A204.1 (cell line): Measurements from ENCODE around the gene TMEM242.
"Not testable (repeated sequence)": the region's sequence is repeated elsewhere in the genome, so short reads cannot be mapped to it uniquely, and the experiment has no call there.

Experiments used
- FAIRE-seq: peaks from 2 replicates; lab custom pipeline; 2012; peaks lifted over from hg19 to GRCh38; lab: Jason Lieb, UNC

Gene TMEM242

DNA sequence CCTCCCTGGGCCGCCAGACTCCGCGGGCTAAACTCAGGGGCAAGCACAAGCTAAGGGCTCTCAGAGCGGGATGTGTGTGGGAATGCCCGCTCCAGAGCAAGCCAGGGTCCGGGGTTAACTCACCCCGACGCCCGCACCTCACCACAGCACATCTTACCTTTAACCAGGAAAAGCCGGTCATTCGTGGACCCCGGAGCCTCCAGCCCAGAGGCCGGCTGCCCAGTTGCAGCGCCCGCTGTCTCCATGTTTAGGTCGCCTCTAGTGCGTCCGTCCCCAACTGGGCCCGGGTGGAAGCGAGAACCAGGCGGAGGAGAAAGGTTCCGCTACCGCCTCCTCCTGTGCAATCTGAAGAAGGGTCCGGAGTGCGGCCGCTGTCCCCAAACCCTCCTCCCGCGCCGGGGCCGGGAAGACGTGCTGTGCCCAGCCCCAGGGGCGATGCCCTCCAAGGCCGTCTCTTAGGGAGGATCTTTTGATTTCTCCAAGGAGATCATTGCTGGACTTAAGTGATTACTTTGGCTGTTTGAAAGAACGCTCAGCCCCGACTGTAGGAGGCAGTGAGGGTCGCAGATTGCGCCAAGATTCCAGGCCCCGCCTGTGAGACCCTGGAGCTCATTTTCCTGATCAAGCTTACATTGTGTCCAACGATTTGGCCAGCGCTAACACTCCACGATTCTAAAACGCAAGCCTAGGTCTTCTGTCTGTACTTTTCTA lies at the start of gene TMEM242:
TMEM242 (minus strand) TSS at position 265 of the 711 bp plus-strand sequence; CDS start at position 245, 20 bp downstream.
- no peak for FAIRE-seq

DNA sequence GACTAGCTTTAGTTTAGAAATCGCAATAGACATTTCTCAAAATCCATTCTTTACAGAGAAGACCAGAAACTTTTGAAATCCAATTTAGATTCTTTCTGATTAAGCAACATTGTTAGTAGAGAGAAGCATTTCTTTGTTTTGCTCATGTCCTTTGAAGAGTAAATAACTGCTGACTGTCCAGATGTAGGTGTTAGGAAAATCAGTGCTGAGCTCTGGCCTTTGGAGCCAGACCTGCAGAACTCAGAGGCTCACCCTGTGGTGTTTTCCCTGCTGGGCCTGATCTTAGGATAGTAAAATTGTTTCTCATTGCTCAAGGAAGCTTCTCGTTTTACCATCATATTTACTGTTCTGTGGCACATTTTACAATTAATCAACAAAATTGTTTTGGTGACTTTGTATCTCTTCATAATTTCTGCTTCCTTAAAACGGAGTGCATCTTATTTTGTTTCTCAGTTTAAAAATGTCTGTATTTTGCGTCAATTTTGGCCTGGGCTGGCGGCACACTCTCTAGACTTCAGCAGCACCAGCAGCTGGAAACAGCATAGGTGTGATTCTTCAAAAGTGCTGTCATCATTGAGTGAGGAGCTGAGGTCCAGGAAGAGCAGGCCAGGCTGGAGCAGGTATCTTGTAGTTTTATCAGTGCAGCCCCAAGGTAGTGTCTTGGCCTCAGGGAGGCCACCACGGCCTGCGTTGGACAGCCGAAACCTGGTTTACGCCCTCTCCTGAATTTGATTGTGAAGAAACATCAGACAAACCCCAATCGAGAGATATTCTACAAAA lies 49.4 kb upstream of the TMEM242 start:
- no peak for FAIRE-seq

DNA sequence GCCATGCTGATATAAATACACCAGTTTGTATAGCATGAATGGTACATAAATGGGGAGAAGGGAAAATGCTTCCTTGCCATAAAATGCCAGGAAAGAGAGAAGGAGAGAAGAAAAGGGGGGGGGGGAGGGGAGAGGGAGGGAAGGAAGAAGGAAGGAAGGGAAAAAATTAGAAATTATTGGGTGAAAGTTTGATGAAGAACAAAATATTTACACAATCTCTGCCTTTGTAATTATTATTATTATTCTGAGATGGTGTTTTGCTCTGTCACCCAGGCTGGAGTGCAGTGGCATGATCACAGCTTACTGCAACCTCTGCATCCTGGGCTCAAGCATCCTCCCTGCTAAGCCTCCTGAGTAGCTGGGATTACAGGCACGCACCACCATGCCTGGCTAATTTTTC lies 47.4 kb upstream of the TMEM242 start:
- FAIRE-seq = no peak

DNA sequence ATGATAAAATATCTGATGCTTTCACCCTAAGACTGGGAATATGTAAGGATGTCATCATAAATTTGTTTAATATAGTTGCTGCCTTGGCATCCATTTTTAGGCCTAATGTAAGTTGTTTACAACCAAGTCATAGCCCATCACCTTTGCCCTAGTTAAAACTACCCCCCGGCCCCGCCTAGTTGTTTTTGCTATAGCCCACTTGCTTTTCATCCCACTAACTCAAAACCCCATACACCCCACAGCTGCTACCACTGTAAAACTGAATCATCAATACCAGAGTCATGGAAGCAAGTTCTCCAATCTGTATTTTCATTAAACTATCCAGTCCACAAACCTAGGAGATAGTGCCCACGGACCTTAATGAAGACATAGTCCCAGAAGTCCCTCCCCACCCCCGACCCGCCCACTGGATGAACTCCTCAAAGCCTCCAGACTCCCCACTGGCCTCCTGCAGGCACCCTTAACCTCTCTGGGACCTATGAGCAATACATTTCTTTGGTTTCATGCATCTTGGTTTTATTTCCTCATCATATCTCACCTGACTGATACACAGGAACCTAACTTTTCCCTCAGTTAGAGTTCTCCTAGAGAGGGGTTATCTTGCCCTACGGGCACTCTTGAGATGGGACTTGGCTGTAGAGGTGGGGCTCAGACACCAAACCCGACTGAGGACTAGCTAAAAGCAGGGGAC lies 45.2 kb upstream of the TMEM242 start:
- FAIRE-seq = no peak

DNA sequence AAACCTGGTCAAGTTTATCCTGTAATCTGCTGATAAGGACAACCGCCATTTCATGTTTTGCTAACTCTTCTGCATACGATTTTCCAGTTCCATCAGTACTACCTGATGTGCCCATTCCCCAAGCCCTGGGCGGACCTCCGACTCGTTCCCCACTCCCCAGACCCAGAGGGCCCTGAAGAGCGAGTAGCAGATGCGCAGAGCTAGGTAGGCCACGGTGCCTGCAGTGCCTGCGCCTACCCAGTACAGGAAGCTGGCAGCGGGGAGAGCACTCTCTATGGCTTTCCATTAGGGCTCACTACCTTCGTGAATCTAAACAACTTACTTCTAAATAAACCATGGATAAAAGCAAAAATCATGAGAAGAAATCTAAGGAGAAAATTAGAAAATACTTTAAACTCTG lies 43.3 kb upstream of the TMEM242 start:
- no peak for FAIRE-seq

DNA sequence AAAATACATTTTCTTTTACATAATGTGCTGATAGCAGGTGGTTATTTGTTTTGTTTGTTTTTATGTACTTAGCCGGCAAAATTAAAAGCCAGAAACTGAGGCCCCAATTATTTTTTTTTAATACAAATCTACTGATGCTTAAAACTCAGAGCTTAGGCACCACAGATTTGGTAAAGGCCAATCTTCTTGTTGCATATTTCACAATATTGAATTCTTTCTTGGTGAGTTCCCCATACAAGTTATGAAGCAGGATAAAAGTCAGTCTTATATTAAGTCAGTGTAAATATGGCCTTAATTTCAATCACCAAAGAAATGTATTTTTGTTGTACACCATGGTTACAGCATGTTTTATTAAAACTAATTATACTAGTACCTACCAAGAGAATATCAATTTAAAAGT lies 41.4 kb upstream of the TMEM242 start:
- FAIRE-seq = no peak

DNA sequence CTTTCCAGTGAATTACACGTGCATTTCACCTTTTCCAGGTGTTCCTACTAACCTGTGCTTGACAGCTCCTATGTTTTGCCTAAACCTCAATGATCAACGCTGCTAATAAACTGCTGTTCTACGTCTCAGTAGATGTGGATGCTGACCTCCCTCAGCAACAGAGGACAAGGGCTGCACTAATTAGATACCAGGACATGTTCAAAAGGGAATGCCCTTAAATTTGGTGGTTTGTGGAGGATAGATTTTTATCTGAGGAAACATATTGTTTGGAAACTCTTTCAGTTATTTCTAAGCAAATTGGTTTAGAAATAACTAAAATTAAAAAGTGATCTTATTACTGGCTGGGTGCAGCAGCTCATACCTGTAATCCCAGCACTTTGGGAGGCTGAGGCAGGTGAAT lies 38.6 kb upstream of the TMEM242 start:
- FAIRE-seq = no peak

DNA sequence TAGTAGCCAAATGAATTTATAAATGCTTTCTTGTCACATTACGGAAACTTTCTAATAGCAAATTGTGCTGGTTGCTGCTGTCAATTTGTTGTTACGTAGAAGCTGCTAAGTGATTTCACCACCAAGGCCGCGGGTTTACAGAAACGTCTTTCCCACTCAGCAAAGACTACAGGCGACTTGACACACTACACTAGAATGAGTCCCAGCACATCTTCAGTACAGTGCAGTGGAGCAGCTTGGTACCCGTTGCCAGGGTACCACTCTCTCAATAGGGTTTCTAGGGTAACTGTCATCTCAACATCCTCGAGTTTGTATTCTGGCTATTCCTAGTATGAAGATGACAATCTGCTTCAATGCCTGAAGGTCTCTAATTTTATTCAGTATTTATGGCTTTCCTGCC lies 35.0 kb upstream of the TMEM242 start:
- no peak for FAIRE-seq

DNA sequence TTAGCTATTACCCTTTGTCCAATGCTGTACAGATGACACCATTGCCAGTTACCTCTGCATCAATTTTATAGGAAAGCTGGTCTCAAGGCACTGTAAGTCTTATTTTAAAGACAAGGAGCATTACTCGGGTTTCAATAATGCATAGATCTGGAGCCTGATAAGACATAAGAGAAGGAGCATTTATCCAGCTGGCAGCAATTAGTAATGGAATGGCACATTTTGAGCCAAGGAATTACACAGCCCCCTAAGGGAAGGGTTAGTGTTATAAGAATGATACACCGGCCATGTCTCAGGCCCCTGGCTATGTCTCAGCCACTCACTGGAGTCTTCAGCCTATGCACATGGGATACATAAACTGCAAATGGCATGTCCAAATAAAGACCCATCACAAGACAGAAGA lies 23.1 kb upstream of the TMEM242 start:
- FAIRE-seq = no peak

DNA sequence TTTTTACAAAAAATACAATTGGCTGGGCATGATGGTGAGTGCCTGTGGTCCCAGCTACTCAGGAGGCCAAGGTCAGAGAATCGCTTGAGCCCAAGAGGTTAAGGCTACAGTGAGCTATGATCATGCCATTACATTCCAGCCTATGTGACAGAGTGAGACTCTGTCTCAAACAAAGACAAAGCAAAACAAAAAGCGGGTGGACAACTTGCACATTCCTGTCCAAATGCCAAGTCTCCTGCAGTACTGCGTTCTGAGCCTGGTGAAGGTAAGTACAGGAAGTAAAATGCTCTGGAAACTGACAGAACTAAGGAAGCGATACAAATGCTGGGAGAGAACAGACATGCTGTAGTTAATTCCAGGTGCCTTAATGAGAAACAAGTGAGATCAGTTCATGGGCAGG lies 20.4 kb upstream of the TMEM242 start:
- no peak for FAIRE-seq

DNA sequence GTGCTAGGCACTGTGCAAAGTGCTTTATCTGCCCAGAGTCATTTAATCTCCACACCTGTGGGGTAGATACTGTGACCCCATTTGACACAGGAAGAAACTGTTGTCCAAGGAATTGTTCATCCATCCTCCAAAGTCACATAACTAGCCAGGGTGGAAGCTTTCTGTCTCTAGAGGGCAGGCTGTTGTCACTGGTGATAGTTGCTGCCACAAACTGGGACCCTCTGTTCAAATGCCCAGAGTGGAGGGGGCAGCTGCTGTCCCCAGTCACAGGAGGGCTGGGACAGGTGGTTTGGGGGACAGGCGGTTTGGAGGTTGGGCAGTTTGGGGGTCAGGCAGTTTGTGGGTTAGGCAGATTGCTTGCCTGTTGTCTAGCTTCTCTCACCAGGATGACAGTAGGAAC lies 16.1 kb upstream of the TMEM242 start:
- no peak for FAIRE-seq

DNA sequence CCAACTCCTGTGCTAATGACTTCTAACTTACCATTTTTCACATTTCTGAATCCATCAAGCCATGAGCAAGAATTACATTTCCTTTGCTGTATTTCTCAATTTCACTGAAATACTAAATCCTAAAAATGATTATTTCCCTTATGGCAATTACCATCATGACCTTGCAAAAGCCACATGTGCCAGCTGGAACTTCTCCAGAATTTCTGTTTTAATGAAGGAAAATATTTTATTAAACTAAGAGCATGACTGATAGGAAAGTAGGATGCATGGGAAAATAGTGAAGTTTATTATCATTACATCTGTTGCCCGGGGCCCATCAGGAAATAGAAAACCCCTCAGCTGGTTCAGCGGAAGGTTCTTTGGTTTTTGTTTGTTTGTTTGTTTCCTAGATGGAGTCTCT lies 14.4 kb upstream of the TMEM242 start:
- no peak for FAIRE-seq

DNA sequence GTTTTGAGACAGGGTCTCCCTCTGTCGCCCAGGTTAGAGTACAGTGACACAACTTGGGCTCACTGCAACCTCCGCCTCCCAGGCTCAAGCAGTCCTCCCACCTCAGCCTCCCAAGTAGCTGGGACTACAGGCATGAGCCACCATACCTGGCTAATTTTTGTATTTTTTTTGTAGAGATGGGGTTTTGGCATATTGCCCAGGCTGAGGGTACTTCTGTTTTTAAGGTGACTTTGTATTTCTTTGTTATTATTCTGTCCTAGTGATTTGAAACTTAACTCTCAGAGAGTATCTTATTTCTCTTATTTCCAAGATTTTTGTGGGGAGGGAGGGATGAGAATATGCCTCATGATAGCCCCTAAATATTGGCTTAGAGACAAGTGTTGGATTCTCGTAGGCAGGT lies 14.0 kb upstream of the TMEM242 start:
- FAIRE-seq = not testable (repeated sequence)

DNA sequence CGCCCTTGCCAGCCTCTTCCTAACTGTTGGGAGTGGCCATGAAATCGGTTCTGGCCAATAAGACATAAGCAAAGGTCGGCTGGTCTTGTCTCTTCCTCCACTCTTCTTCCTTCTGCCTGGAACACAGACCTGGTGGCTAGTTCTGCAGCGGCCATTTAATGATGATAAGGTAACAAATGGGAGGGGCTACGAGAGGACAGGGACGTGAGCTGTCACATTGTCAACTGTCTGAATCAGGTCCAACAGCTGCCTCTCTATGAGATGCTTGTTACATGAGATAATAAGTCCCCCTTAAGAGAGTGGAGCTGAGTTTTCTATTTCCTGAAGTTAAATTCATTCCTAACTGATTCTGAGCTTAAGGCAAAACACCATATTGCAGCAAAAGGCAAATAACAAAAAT lies 12.5 kb upstream of the TMEM242 start:
- FAIRE-seq = no peak

DNA sequence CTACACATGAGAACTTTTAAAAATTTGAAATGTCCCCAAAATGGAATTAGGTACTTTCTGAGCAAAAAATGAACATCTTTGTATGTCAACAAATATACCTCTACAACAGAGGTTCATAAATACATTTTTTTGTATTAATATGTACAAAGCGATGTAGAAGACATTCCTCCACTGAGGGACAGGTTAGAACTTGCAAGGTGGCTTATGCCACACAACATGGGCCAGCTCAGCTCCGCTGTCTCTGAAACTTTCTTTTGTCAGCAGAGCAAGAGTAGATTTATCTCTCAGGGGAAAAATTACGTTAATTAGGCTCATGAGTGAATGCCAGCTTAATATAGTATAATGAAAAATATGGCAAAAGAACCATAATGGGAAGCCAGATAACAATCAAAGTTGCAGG lies 10.6 kb upstream of the TMEM242 start:
- no peak for FAIRE-seq

DNA sequence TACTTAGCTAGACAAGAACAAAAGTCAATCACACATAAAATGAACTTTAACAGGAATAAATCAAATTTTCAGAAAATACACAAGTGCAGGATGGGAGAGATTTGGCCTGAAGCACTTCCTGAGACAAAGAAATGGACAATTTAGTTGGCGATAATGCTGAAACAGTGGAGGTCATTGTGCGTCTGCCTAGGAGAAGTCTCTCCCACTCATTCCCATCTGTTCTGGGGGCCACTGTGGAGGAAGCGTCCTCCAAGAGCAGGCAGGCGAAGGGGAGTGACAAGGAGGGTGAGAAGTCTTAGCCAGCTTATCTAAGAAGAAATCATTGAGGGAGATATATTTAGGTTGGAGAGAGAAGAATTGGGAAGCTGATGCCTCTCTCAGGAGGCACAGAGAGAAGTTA lies 10.2 kb upstream of the TMEM242 start:
- no peak for FAIRE-seq

DNA sequence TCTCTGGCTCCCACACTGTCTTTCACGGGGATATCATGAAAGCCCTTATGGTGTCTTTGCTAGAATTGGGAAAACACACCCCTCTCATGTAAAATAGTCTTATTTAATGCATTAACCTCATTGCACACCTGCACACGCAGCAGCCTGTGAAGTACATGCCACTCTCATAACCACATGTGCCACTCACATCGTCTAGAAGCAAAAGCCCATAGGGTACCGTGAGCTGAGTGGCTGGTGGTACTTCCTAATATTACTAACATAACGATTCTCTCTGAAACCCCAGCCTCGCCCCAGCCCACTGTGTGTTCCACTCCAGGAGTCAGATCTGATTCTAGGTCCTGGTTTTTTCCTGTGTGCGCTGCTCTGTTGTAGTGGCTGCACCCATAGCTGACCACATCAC lies 9.5 kb upstream of the TMEM242 start:
- FAIRE-seq = no peak

DNA sequence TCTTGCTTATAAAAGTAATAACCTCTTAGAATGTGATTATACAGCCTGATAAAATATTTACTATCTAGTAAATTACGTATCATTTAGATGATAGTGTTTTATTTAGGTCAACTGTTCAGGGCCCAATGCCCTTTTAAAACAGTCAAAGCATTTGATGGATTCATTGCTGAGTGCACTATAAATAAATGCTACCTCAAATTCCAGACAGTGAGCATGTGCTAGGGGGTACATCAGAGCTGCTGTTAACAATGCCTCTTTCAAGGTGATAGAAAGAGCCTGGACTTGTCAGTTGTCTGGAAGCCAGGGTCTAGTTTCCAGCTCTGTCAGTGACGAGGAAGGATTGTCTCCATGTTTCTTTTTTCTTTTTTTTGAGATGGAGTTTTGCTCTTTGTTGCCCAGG lies 7.5 kb upstream of the TMEM242 start:
- FAIRE-seq = no peak

DNA sequence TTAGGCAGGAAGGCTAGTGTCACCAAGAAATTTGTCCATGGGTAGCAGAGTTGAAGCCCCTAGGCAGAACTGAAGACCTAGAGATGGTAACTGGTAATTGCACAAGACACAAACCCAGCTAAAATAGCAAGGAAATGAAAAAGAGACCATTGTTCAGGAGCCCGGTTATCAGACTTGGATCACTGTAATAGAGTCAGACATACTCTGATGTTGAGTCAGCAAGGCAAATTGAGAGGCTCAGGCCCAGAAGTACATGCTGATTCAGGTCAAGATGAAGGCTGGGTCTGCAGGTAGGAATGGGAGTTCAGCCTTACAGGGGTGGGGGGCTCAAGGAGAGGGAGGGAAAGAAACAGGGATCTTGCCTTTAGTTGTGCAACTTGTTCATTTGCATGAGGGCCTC lies 6.5 kb upstream of the TMEM242 start:
- no peak for FAIRE-seq

DNA sequence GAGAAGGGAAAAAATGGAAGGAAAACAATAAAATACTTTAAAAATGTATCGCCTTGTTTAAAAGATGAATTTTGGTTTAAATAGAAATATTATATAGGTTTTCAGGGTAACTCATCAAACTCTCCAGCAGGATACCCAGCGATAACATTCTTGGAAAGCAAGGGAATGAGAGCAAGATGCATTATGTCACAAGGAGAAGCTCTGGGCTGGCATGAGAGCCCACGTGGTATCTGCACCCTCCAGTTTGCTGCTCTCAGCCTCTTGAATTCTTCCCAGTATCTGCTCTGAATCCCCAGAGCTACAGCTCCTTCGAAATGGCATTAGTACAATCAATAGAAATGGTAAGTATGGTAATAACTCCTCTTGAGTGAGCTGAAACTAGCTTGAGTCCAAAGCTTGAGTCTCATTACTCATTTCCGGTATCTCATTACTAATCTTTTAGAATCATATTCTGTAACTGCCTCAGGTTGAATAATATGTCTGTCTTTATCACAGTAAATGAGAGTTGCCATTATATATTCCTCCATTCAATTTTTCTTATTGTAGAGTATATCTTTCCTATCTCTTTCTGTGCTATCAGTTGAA lies 4.9 kb upstream of the TMEM242 start:
- FAIRE-seq = no peak

DNA sequence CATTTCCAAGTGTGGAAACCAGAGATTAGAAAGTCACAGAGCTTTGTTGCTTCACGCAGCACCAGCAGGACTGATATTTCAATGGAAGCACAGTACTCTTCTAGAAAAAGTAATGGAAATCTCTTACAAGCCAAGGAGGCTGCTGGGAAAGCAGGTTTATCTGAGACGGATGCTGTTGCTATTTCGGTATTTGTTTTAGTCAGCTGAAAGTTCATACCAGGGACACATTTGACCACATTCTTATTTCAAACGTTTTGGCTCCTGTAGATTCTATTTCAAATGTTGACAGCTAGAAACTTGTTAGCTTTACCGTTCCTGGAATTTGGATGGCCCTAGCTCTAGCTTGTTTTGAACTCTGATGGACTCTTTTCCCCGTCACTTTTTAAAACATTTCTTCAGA lies 3.7 kb upstream of the TMEM242 start:
- FAIRE-seq = no peak

DNA sequence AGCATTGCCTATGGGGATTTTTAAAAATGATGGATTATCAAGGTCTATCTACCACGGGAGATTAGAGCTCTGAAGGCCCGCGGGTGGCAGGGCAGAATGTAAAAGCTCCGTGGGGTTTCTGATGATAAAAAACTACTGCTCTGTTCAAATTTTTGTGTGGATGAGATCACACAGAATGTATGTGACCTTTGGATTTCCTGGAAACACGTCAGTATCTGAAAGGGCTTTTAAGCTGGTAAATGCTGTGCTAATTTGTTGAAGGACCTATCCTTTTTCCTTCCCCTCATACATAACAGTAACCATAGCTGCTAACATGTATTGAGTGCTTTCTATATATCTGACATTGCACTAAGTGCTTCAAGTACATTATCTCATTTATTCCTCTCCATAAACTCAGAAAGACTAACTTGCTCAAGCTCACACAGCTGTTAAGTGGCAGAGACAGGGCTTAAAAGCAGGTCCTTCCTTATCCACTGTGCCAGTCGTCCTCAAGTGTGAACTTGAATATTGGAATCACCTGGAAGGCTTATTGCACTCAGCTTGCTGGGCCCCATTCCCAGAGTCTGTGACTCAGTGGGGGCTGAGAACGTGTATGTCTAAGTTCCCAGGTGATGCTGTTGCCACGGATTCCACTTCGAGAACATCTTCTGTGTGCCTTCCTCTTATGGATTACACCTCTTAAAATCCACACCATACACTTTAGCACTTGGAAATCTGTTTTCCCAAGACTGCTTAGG lies 1.9 kb upstream of the TMEM242 start:
- FAIRE-seq = no peak

DNA sequence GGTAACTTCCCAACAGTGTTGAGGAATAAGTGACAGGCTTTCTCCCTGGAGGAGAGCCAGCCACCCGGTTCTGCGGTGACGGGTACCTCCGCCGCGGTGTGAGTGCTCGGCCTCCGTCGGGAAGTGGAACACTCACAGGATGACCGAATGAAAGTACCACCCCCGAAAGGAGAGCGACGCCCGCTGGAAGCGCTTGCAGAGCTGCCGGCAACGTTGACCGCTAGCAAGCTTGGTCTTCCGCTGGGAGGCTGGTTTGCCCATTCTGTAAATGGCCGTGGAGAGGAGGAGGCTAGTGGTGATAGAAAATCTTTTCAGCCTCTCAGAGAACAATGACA lies 614 bp upstream of the TMEM242 start:
- FAIRE-seq = peak; percentile 37
